H9 (cell line): ENCODE measurements around the gene CTNNA1. TPM values are rescaled to one million over a fixed set of nuclear protein-coding genes. Genes with fewer than 3 reads are reported as not detected.

Experiments
- DNase-seq: peaks from one replicate; pipeline ENCODE4 v3.0.0-alpha.2; 2017
- H2AFZ ChIP-seq: one replicate; pipeline ENCODE4 v1.6.1; 2013; ENCODE audit warnings: mild to moderate bottlenecking, low read length, control low read depth, moderate library complexity
- H2AK5ac ChIP-seq: 2 replicates; pipeline ENCODE4 v1.6.1; 2013; ENCODE audit warnings: low read length, control low read depth, mixed read lengths; ENCODE audit not compliant: insufficient read length
- H2BK120ac ChIP-seq: one replicate; pipeline ENCODE4 v1.6.1; 2013; ENCODE audit warnings: low read depth, mild to moderate bottlenecking, low read length, control low read depth, inconsistent platforms; ENCODE audit not compliant: poor library complexity, severe bottlenecking
- H2BK12ac ChIP-seq: 2 replicates; pipeline ENCODE4 v1.6.1; 2013; ENCODE audit warnings: low read length, control low read depth, mixed read lengths, low read depth; ENCODE audit not compliant: insufficient read length
- H2BK15ac ChIP-seq: 2 replicates; pipeline ENCODE4 v1.6.1; 2013; ENCODE audit warnings: low read depth, low read length, control low read depth
- H2BK20ac ChIP-seq: one replicate; pipeline ENCODE4 v1.6.1; 2013; ENCODE audit warnings: low read depth, mild to moderate bottlenecking, low read length, control low read depth, inconsistent platforms; ENCODE audit not compliant: poor library complexity, severe bottlenecking
- H2BK5ac ChIP-seq: 2 replicates; pipeline ENCODE4 v1.6.1; 2013; ENCODE audit warnings: low read length, control low read depth, mixed read lengths; ENCODE audit not compliant: insufficient read length
- H3K14ac ChIP-seq: 2 replicates; pipeline ENCODE4 v1.6.1; 2013; ENCODE audit warnings: low read length, control low read depth; ENCODE audit not compliant: insufficient read depth
- H3K18ac ChIP-seq: 2 replicates; pipeline ENCODE4 v1.6.1; 2013; ENCODE audit warnings: low read depth, mild to moderate bottlenecking, mixed read lengths, low read length, control low read depth; ENCODE audit not compliant: insufficient read length
- H3K23ac ChIP-seq: 2 replicates; pipeline ENCODE4 v1.6.1; 2013; ENCODE audit warnings: low read length, control low read depth, mixed read lengths, low read depth; ENCODE audit not compliant: insufficient read length
- H3K23me2 ChIP-seq: 2 replicates; pipeline ENCODE4 v1.6.1; 2013; ENCODE audit warnings: low read depth, mild to moderate bottlenecking, mixed read lengths, low read length, control low read depth; ENCODE audit not compliant: insufficient read length, poor library complexity, severe bottlenecking
- H3K27ac ChIP-seq: 2 replicates; pipeline ENCODE4 v1.5.1; 2013; ENCODE audit warnings: low read length, control low read depth, mixed read lengths, low read depth; ENCODE audit not compliant: insufficient read length
- H3K27me3 ChIP-seq: 2 replicates; pipeline ENCODE4 v1.6.1; 2013; ENCODE audit warnings: low read length, control low read depth, inconsistent platforms; ENCODE audit not compliant: insufficient read depth
- H3K4ac ChIP-seq: 2 replicates; pipeline ENCODE4 v1.6.1; 2013; ENCODE audit warnings: low read depth, mild to moderate bottlenecking, control low read depth, inconsistent platforms, low read length, moderate library complexity
- H3K4me1 ChIP-seq: 2 replicates; pipeline ENCODE4 v1.6.1; 2013; ENCODE audit warnings: low read length, control low read depth, inconsistent platforms; ENCODE audit not compliant: insufficient read depth
- H3K4me2 ChIP-seq: 2 replicates; pipeline ENCODE4 v1.6.1; 2013; ENCODE audit warnings: low read length, control low read depth, mixed read lengths; ENCODE audit not compliant: insufficient read length, insufficient read depth
- H3K56ac ChIP-seq: 2 replicates; pipeline ENCODE4 v1.6.1; 2013; ENCODE audit warnings: low read depth, mild to moderate bottlenecking, mixed read lengths, low read length, control low read depth; ENCODE audit not compliant: insufficient read length
- H3K79me1 ChIP-seq: 2 replicates; pipeline ENCODE4 v1.6.1; 2013; ENCODE audit warnings: low read depth, mild to moderate bottlenecking, moderate library complexity, low read length, control low read depth, inconsistent platforms; ENCODE audit not compliant: insufficient read depth, poor library complexity, severe bottlenecking
- H3K79me2 ChIP-seq: 2 replicates; pipeline ENCODE4 v1.6.1; 2013; ENCODE audit warnings: low read length, control low read depth, inconsistent platforms; ENCODE audit not compliant: insufficient read depth
- H3K9ac ChIP-seq: 2 replicates; pipeline ENCODE4 v1.6.1; 2013; ENCODE audit warnings: low read length, control low read depth, mixed read lengths; ENCODE audit not compliant: insufficient read length; ENCODE audit errors: extremely low read depth
- H3K9me3 ChIP-seq: one replicate; pipeline ENCODE4 v1.6.1; 2013; ENCODE audit warnings: low read depth, low read length, inconsistent platforms; ENCODE audit not compliant: control insufficient read depth
- H3T11ph ChIP-seq: one replicate; pipeline ENCODE4 v1.6.1; 2013; ENCODE audit warnings: mild to moderate bottlenecking, low read length, control low read depth, inconsistent platforms
- H4K20me1 ChIP-seq: one replicate; pipeline ENCODE4 v1.6.1; 2013; ENCODE audit not compliant: control insufficient read depth, insufficient read length, insufficient read depth
- H4K5ac ChIP-seq: 2 replicates; pipeline ENCODE4 v1.6.1; 2013; ENCODE audit warnings: low read depth, mild to moderate bottlenecking, mixed read lengths, low read length, control low read depth; ENCODE audit not compliant: insufficient read length
- H4K8ac ChIP-seq: replicated peaks from 2 replicates; pipeline ENCODE4 v1.6.1; 2013; ENCODE audit warnings: low read length, control low read depth, mixed read lengths, low read depth; ENCODE audit not compliant: insufficient read length
- H4K91ac ChIP-seq: 2 replicates; pipeline ENCODE4 v1.6.1; 2013; ENCODE audit warnings: low read depth, mild to moderate bottlenecking, moderate library complexity, mixed read lengths, low read length, control low read depth; ENCODE audit not compliant: insufficient read length
- H3K27ac Mint-ChIP-seq, 3 experiments: 2 replicates in 2 of 3; 3 replicates in 1 of 3; pipeline ENCODE4 v1.8.0; 2020 to 2021; ENCODE audit warnings: mixed read lengths in 3 of 3, mild to moderate bottlenecking in 1 of 3, moderate library complexity in 1 of 3
- H3K27me3 Mint-ChIP-seq: 2 replicates; pipeline ENCODE4 v1.8.0; 2021; ENCODE audit warnings: low read depth, mild to moderate bottlenecking, moderate library complexity, mixed read lengths
- H3K36me3 Mint-ChIP-seq, 3 experiments: 2 replicates in 2 of 3; 3 replicates in 1 of 3; pipeline ENCODE4 v1.8.0; 2020 to 2021; ENCODE audit warnings: low read depth in 3 of 3, mixed read lengths in 3 of 3; ENCODE audit not compliant: insufficient read depth in 1 of 3
- H3K4me1 Mint-ChIP-seq, 2 experiments: 2 replicates each; pipeline ENCODE4 v1.8.0; 2020; ENCODE audit warnings: mixed read lengths in 2 of 2
- H3K4me3 Mint-ChIP-seq, 2 experiments: 2 replicates in 1 of 2; 3 replicates in 1 of 2; pipeline ENCODE4 v1.8.0; 2020 to 2021; ENCODE audit warnings: mild to moderate bottlenecking in 2 of 2, mixed read lengths in 2 of 2, moderate library complexity in 1 of 2
- H3K9me3 Mint-ChIP-seq, 2 experiments: 2 replicates in 1 of 2; 3 replicates in 1 of 2; pipeline ENCODE4 v1.8.0; 2020; ENCODE audit warnings: mild to moderate bottlenecking in 2 of 2, mixed read lengths in 2 of 2, moderate library complexity in 1 of 2
- CTCF ChIP-seq: fragments of 200-600 bp; sonication (generic); conservative IDR thresholded peaks from 3 replicates; pipeline ENCODE4 v1.8.0; 2021; ENCODE audit warnings: antibody characterized with exemption, mild to moderate bottlenecking
- WGBS: extraction: QIAGEN DNeasy Blood & Tissue Kit; methylation state at CpG from one replicate; pipeline ENCODE4 v1.1.7; 2013; ENCODE audit warnings: missing lambda C conversion rate, low lambda C conversion rate, mixed read lengths; ENCODE audit not compliant: insufficient read length; ENCODE audit errors: extremely low coverage; 5-methylcytosine and 5-hydroxymethylcytosine counted together
- total RNA-seq: library from RNA; stranded (reverse); gene quantifications from 2 replicates; pipeline ENCODE4 v1.2.1, GENCODE V29; 2021

Gene CTNNA1
- total RNA-seq, 1 experiment from 2014 or later, result 354 TPM

DNA sequence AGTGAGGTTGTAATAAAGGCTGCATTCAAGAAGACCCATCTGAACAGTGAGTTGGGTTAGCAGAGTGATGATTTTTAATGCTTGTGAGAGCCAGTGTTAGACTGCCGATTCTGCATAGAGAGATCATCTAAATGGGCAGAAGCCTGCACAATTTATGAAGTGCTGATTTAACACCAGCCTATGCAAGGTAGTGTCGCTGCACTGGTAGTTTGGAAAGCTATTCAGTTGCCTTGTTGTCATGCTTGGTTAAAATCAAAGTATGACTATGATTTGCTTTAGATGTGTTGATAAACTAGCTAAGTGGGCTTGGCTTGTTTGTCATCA is 122.3 kb downstream of the CTNNA1 start:
- Histone ChIP-seq H3K4me2 (no peak overlapping the region), H4K8ac (no peak overlapping the region), H3K23ac (no peak overlapping the region), H4K20me1 (no peaks in the 10 kb centered on the region), H3K4ac (no peak overlapping the region), H4K5ac (no peak overlapping the region), H2BK12ac (no peak overlapping the region), H3K27ac (no peak overlapping the region), H3K79me1 (peaks cover 9% of the 10 kb centered on the region), H3T11ph (no peak overlapping the region), H3K79me2 (peaks cover 2% of the 10 kb centered on the region; the same call in 1 of the 2 replicates), H3K23me2 (no peaks in the 10 kb centered on the region), H2AK5ac (no peak overlapping the region), H3K9ac (no peak overlapping the region), H3K56ac (no peak overlapping the region), H3K14ac (no peak overlapping the region), H3K9me3 (no peaks in the 10 kb centered on the region), H2BK20ac (no peak overlapping the region), H3K27me3 (no peaks in the 10 kb centered on the region), H2BK15ac (no peak overlapping the region), H3K4me1 (peaks cover 5% of the 10 kb centered on the region; the same call in 1 of the 2 replicates), H2AFZ (no peak overlapping the region), H2BK5ac (no peak overlapping the region), H2BK120ac (no peak overlapping the region), H3K18ac (no peak overlapping the region), H4K91ac (no peak overlapping the region)
- H3K9me3 Mint-ChIP-seq, result no peaks in the 10 kb centered on the region; a peak in 1 of 5 replicates
- no CpG with 5 or more reads among the region's 2 CpGs for WGBS
- no peak overlapping the region for H3K4me3 Mint-ChIP-seq
- peaks cover 7 to 19% (median 9%) of the 10 kb centered on the region in 3 experiments; a peak in 6 of 7 replicates for H3K36me3 Mint-ChIP-seq
- TF ChIP-seq CTCF, result no peak
- peak overlapping the region in 1 of 3 experiments; percentile 86; a peak in 3 of 7 replicates for H3K27ac Mint-ChIP-seq
- no peak for DNase-seq
- H3K27me3 Mint-ChIP-seq, result no peaks in the 10 kb centered on the region
- H3K4me1 Mint-ChIP-seq, result peaks cover 76 to 79% of the 10 kb centered on the region in 2 experiments
